Measurements from ENCODE around the gene FAM76B. TPM values are rescaled to one million over a fixed set of nuclear protein-coding genes. Genes with fewer than 3 reads are reported as not detected.
A peak's percentile ranks its signal among the peaks of the same experiment; 100 is the strongest.

The FAM76B gene
- total and polyA plus RNA-seq, 9 of the 15 experiments (the other 6 are each of a cell fraction or from before 2014, with no cell fraction given): 22.5 to 60.0 (median 35.0) TPM

DNA sequence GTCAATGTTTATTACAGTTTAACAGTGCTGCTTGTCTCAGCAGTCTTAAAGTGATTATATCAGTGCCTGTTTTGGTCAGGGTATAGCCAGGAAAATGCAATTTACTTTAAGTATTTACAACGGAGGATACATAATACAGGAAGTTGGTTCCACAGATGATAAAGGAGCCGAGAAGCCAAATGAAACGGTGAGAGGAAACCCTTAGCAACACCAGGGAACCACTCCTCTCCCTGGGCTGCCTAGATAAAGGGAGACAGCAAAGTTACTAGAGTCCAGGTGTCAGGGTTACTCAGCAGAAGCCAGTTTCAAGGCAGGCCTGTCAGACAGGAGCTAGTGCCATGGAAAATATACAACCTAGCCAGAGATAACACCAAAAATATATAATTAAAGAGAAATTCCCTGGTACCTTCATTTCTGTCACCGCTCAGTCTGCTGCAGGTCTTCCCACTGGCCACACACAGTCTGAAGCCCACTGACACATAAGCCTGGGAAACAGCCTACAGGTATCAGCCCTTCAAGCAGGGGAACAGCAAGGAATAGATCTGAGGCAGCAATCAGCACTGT is 55.5 kb downstream of the FAM76B start (continued):
- TF ChIP-seq RBM14 (IDR thresholded peaks at IDR 0.05; ENCODE audit: borderline replicate concordance, insufficient read depth, low read depth, low read length) (no peak), CEBPB (tag; IDR thresholded peaks at IDR 0.05) (no peak), ARNT (IDR thresholded peaks at IDR 0.05) (peak in 1 of 2 experiments; percentile 62; a peak in 3 of 4 replicates), ZFP30 (CRISPR knock-in tag; IDR thresholded peaks at IDR 0.05; ENCODE audit: borderline replicate concordance) (no peak), POLR2AphosphoS5 (IDR thresholded peaks at IDR 0.05; ENCODE audit: control insufficient read depth, insufficient read depth, low read depth, low read length) (peak; percentile 98), HDAC1 (IDR thresholded peaks at IDR 0.05) (0 out of 4 replicates have a peak, but pooled peaks of 1 of the 2 experiments have one; percentile 20), ZNF354B (CRISPR knock-in tag; IDR thresholded peaks at IDR 0.05) (no peak), HDAC3 (IDR thresholded peaks at IDR 0.05; ENCODE audit: borderline replicate concordance, partially characterized antibody) (peak; percentile 84), MBD2 (IDR thresholded peaks at IDR 0.05; ENCODE audit: borderline replicate concordance, low read depth) (0 out of 2 replicates have a peak, but pooled peaks have one; percentile 61), ZZZ3 (IDR thresholded peaks at IDR 0.05) (no peak), HDAC8 (tag; IDR thresholded peaks at IDR 0.05) (no peak), ZNF717 (CRISPR knock-in tag; IDR thresholded peaks at IDR 0.05) (no peak), TEAD2 (tag; IDR thresholded peaks at IDR 0.05) (no peak), ZNF347 (CRISPR knock-in tag; IDR thresholded peaks at IDR 0.05; ENCODE audit: low read depth) (no peak), MCM3 (IDR thresholded peaks at IDR 0.05) (no peak), DPF2 (IDR thresholded peaks at IDR 0.05) (peak; percentile 93), NR4A1 (CRISPR knock-in tag; IDR thresholded peaks at IDR 0.05) (no peak), NR4A1 (tag; IDR thresholded peaks at IDR 0.05) (peak; percentile 41; the same call in 1 of the 2 replicates), RBM25 (IDR thresholded peaks at IDR 0.05; ENCODE audit: low read depth, low read length, severe bottlenecking) (no peak), RAD51 (IDR thresholded peaks at IDR 0.05; ENCODE audit: borderline replicate concordance, low read depth) (no peak), POU5F1 (IDR thresholded peaks at IDR 0.05; ENCODE audit: borderline replicate concordance, low read depth, low read length, partially characterized antibody) (no peak), XRCC3 (IDR thresholded peaks at IDR 0.05) (no peak), SIX5 (IDR thresholded peaks at IDR 0.05; ENCODE audit: borderline replicate concordance in 1 of 2, insufficient read depth in 1 of 2, low read depth in 1 of 2, low read length in 2 of 2) (no peak), CBFA2T3 (IDR thresholded peaks at IDR 0.05) (peak; percentile 98)
- TF ChIP-seq, protein P1, sequence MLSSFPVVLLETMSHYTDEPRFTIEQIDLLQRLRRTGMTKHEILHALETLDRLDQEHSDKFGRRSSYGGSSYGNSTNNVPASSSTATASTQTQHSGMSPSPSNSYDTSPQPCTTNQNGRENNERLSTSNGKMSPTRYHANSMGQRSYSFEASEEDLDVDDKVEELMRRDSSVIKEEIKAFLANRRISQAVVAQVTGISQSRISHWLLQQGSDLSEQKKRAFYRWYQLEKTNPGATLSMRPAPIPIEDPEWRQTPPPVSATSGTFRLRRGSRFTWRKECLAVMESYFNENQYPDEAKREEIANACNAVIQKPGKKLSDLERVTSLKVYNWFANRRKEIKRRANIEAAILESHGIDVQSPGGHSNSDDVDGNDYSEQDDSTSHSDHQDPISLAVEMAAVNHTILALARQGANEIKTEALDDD (IDR thresholded peaks at IDR 0.05): peak; percentile 55; the same call in 1 of the 2 replicates
- TF ChIP-seq, protein P2, sequence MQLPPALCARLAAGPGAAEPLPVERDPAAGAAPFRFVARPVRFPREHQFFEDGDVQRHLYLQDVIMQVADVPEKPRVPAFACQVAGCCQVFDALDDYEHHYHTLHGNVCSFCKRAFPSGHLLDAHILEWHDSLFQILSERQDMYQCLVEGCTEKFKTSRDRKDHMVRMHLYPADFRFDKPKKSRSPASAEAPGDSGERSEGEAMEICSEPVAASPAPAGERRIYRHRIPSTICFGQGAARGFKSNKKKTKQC (CRISPR knock-in tag; IDR thresholded peaks at IDR 0.05): no peak
- TF ChIP-seq, protein P3, sequence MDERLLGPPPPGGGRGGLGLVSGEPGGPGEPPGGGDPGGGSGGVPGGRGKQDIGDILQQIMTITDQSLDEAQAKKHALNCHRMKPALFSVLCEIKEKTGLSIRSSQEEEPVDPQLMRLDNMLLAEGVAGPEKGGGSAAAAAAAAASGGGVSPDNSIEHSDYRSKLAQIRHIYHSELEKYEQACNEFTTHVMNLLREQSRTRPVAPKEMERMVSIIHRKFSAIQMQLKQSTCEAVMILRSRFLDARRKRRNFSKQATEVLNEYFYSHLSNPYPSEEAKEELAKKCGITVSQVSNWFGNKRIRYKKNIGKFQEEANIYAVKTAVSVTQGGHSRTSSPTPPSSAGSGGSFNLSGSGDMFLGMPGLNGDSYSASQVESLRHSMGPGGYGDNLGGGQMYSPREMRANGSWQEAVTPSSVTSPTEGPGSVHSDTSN (CRISPR knock-in tag; IDR thresholded peaks at IDR 0.05; ENCODE audit: low read depth): no peak
- TF ChIP-seq, protein P3 (tag; conservative IDR thresholded peaks at IDR 0.05; ENCODE audit: low read depth): peak; percentile 86

All from K562 (cell line).